ENCODE results near the gene SAMD4A. TPM values are rescaled to one million over a fixed set of nuclear protein-coding genes. Genes with fewer than 3 reads are reported as not detected.

Gene SAMD4A
- total and polyA plus RNA-seq, 8 donors = 2.9 to 12.2 (median 9.4) TPM

GRCh38 chr14:54784657-54785056 lies 217.7 kb downstream of the SAMD4A start:
- ATAC-seq (no peak), DNase-seq (no peak), FAIRE-seq (no peak)
- Histone ChIP-seq H3K9me3 (no peaks in the 10 kb centered on the region), H3K27me3 (no peaks in the 10 kb centered on the region), H3K4me1 (no peaks in the 10 kb centered on the region), H3K36me3 (no peaks in the 10 kb centered on the region), H3K4me3 (no peak overlapping the region), H3K27ac (no peak overlapping the region)
- WGBS, 2 donors = 74 to 78% methylated on average over 4 of the region's 4 CpGs
- TF ChIP-seq, protein P1, sequence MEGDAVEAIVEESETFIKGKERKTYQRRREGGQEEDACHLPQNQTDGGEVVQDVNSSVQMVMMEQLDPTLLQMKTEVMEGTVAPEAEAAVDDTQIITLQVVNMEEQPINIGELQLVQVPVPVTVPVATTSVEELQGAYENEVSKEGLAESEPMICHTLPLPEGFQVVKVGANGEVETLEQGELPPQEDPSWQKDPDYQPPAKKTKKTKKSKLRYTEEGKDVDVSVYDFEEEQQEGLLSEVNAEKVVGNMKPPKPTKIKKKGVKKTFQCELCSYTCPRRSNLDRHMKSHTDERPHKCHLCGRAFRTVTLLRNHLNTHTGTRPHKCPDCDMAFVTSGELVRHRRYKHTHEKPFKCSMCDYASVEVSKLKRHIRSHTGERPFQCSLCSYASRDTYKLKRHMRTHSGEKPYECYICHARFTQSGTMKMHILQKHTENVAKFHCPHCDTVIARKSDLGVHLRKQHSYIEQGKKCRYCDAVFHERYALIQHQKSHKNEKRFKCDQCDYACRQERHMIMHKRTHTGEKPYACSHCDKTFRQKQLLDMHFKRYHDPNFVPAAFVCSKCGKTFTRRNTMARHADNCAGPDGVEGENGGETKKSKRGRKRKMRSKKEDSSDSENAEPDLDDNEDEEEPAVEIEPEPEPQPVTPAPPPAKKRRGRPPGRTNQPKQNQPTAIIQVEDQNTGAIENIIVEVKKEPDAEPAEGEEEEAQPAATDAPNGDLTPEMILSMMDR (IDR thresholded peaks at IDR 0.05) = no peak
- intact Hi-C loops (cut with DNase I) = no loop called here

GRCh38 chr14:54785136-54785777 lies 218.3 kb downstream of the SAMD4A start:
- intact Hi-C loops (cut with DNase I) = no loop called here
- FAIRE-seq = no peak
- H3K4me1 ChIP-seq = no peaks in the 10 kb centered on the region
- WGBS, 2 donors = 85 to 87% methylated on average over 8 of the region's 8 CpGs
- no peaks in the 10 kb centered on the region for H3K36me3 ChIP-seq
- TF ChIP-seq, protein P1 (IDR thresholded peaks at IDR 0.05) = no peak
- no peak overlapping the region for H3K4me3 ChIP-seq
- no peak overlapping the region for H3K27ac ChIP-seq
- no peak for DNase-seq
- no peaks in the 10 kb centered on the region for H3K9me3 ChIP-seq
- no peaks in the 10 kb centered on the region for H3K27me3 ChIP-seq
- no peak for ATAC-seq

DNA sequence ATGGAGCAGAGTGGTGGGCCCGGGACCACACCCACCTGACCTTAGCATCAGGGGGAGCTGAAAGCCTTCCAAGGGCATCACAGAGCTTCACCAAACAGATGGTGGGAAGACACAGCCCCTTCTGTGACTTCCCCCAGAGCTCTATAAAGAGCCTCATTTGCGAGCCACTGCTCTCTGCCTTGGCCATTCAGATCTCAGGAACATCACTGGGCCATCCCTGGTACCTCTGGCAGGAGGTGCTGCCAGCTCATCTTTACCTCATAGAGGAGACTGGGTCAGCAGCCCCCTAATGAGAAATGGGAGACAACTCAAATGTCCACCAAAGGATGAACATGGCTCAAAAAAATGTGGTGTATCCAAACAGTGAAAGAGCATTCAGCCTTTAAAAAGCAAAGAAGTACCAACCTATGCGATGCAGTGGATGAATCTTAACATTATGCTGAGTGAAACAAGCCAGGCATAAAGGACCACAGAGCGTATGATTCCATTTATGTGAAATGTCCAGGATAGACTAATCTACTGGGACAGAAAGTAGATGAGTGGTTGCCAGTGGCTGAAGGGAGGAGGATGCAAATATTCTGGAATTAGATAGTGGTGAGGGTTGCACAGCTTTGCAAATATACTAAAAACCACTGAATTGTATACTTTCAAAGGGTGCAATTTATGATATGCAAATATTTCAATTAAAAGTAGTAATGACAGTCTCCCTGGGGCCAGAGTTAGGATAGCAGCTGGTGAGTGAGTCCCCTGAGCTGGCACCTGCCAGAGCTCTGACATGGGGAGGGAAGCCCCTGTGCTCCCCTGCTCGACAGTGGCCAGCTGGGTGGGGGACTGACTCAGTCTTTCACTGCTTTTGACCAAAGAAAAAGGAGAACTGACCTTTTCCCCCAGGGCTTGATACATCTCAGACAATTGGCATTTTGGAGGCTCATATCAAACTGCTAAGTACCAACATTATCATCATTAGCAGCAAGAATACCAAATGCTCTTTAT lies 219.1 kb downstream of the SAMD4A start:
- no peaks in the 10 kb centered on the region for H3K36me3 ChIP-seq
- no peaks in the 10 kb centered on the region for H3K4me1 ChIP-seq
- 89 to 91% methylated on average over 5 of the region's 5 CpGs for whole genome bisulfite sequencing, 2 donors
- ATAC-seq = no peak
- no peaks in the 10 kb centered on the region for H3K27me3 ChIP-seq
- no peak overlapping the region for H3K4me3 ChIP-seq
- DNase-seq = no peak
- TF ChIP-seq, protein P1 (IDR thresholded peaks at IDR 0.05) = no peak
- H3K27ac ChIP-seq = no peak overlapping the region
- FAIRE-seq = no peak
- intact Hi-C loops (cut with DNase I) = no loop called here
- no peaks in the 10 kb centered on the region for H3K9me3 ChIP-seq

- 73 to 77% methylated on average over 3 of the region's 3 CpGs for WGBS, 2 donors
- H3K4me3 ChIP-seq = no peak overlapping the region
- ATAC-seq (no peak), FAIRE-seq (no peak), DNase-seq (no peak)
- intact Hi-C loops (cut with DNase I) = no loop called here
- no peaks in the 10 kb centered on the region for H3K36me3 ChIP-seq
- no peak overlapping the region for H3K27ac ChIP-seq
- no peaks in the 10 kb centered on the region for H3K4me1 ChIP-seq
- H3K27me3 ChIP-seq = no peaks in the 10 kb centered on the region
- no peaks in the 10 kb centered on the region for H3K9me3 ChIP-seq
- TF ChIP-seq, protein P1 (IDR thresholded peaks at IDR 0.05) = no peak
Measured at GRCh38 chr14:54786838-54787237, 219.9 kb downstream of the SAMD4A start.
